ENCODE measurements around the gene CAPN5.

Gene CAPN5

DNA sequence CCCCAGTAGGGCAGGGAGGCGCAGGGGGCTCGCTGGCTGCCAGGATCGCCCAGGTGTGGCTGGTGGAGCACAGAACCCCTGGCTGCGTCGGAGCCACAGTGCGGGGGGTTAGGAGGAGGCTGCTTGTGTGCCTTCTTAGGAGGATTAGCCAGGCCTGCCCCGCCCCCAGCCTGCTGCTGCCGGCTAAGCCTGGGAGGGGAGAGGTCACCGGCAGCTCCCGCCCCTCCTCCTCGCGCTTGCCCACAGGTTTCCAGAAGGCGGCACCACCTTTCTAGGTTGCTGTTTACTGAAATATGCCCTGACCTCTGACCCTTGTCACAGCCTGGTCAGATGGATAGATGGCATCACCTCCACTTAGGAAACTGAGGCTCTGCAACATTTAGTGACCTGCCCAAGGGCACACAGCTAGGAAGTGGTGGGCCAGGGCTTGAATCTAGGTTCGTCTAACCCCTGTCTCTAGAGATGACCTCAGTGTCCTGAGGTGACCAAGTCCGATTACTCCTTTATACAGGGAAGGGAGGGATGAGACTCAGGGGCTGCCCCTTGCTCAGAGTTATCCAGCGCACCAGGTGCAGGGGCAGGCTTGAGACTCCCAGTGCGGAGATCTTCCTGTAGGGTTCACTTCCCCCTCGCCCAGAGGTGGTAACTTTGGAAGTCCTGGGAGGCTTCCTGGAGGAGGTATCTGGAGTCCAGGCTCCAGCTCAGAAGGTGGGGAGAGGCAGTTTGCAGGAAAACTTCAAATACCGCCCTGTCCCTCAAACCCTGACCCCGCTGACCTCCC, 105.3 kb downstream of the CAPN5 start:
- DNase-seq (ENCODE audit: low read depth in 2 of 2), result no peak

DNA sequence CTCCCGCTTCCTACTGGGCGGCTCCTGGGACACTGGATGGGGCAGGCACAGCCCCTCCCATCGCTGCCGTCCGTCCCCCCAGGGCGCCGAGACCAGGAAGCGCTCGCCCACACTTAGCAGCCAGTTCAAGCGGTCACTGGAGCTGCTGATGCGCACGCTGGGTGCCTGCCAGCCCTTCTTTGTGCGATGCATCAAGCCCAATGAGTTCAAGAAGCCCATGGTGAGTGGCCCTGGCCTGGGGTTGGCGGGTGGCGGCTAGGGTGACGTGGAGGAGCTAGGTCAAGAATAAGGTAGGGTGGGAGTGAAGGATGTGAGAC, 105.9 kb downstream of the CAPN5 start:
- no peak for DNase-seq (ENCODE audit: low read depth in 2 of 2)

DNA sequence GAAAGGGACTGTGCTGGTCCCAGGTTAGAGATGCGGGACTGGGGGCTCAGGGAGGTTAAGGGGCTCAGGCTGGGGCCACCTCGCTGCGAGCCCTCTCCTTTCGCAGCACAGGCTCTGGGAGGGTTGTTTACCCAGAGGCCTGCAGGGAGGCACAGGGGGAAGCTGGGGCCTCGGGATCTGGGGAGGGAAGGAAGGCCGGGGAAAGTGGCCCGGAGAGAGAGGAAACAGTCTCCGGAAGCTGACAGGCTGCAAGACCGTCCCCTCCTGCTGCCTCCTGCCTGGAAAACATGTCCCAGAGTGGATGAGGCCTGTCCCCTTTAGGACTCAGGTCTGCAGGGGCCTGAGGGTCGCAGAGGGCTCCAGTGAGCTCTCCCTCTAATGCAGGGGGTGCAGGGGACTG, 106.7 kb downstream of the CAPN5 start:
- DNase-seq (ENCODE audit: low read depth in 2 of 2), result no peak

DNA sequence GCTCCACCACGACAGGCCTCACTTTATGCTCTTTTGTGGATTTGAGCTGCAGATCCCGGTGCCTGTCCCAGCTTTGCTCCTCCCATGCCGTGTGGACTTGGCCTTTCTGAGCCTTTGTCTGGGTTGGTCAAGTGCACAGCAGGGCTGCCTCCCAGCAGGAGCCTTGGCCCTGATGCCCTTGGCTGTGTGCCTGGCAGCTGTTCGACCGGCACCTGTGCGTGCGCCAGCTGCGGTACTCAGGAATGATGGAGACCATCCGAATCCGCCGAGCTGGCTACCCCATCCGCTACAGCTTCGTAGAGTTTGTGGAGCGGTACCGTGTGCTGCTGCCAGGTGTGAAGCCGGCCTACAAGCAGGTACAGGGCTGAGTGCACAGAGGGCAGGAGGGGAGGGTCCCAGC, 107.8 kb downstream of the CAPN5 start:
- no peak for DNase-seq (ENCODE audit: low read depth in 2 of 2)

DNA sequence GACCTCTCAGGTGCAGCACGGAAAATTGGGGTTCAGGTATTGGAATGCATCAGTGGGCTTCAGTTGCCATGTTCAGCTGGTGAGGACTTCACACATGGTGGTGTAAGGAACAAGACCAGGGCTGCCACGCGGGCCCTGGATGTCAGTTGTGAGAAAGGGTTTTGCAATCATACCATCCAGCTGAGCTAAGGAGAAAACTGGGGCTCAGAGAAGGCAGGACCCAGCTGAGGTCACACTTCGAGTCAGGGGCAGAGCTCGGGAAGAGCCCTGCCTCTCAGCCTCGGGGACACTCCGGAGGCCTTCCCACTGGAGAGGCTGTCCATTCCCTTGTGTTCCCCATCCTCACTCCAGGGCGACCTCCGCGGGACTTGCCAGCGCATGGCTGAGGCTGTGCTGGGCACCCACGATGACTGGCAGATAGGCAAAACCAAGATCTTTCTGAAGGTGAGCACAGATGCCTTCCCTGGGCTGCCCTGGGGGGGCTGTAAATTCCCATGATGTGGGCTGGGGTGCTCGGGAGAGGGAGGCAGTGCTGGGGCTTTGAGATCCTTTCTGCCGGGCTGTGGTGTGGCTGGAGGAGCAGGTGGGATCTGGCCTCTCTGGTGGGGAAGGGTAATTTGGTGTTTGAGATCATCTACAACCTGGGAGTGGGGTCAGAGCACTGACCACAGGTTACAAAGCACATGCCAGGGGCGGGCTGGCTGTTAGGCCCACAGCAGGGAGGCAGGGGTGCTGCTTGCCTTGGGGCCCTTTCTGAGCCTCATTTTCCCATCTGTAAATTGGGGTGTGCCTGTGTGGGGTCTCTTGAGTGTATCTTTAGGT, 108.5 kb downstream of the CAPN5 start:
- no peak for DNase-seq (ENCODE audit: low read depth in 2 of 2)
